H9 (cell line): ENCODE measurements around the gene RASSF7. TPM values are rescaled to one million over a fixed set of nuclear protein-coding genes. Genes with fewer than 3 reads are reported as not detected.

ENCODE experiments used
- DNase-seq: peaks from one replicate; pipeline ENCODE4 v3.0.0-alpha.2; 2017
- H2AFZ ChIP-seq: one replicate; pipeline ENCODE4 v1.6.1; 2013; ENCODE audit warnings: mild to moderate bottlenecking, low read length, control low read depth, moderate library complexity
- H2AK5ac ChIP-seq: 2 replicates; pipeline ENCODE4 v1.6.1; 2013; ENCODE audit warnings: low read length, control low read depth, mixed read lengths; ENCODE audit not compliant: insufficient read length
- H2BK120ac ChIP-seq: one replicate; pipeline ENCODE4 v1.6.1; 2013; ENCODE audit warnings: low read depth, mild to moderate bottlenecking, low read length, control low read depth, inconsistent platforms; ENCODE audit not compliant: poor library complexity, severe bottlenecking
- H2BK12ac ChIP-seq: 2 replicates; pipeline ENCODE4 v1.6.1; 2013; ENCODE audit warnings: low read length, control low read depth, mixed read lengths, low read depth; ENCODE audit not compliant: insufficient read length
- H2BK15ac ChIP-seq: 2 replicates; pipeline ENCODE4 v1.6.1; 2013; ENCODE audit warnings: low read depth, low read length, control low read depth
- H2BK20ac ChIP-seq: one replicate; pipeline ENCODE4 v1.6.1; 2013; ENCODE audit warnings: low read depth, mild to moderate bottlenecking, low read length, control low read depth, inconsistent platforms; ENCODE audit not compliant: poor library complexity, severe bottlenecking
- H2BK5ac ChIP-seq: 2 replicates; pipeline ENCODE4 v1.6.1; 2013; ENCODE audit warnings: low read length, control low read depth, mixed read lengths; ENCODE audit not compliant: insufficient read length
- H3K14ac ChIP-seq: 2 replicates; pipeline ENCODE4 v1.6.1; 2013; ENCODE audit warnings: low read length, control low read depth; ENCODE audit not compliant: insufficient read depth
- H3K18ac ChIP-seq: 2 replicates; pipeline ENCODE4 v1.6.1; 2013; ENCODE audit warnings: low read depth, mild to moderate bottlenecking, mixed read lengths, low read length, control low read depth; ENCODE audit not compliant: insufficient read length
- H3K23ac ChIP-seq: 2 replicates; pipeline ENCODE4 v1.6.1; 2013; ENCODE audit warnings: low read length, control low read depth, mixed read lengths, low read depth; ENCODE audit not compliant: insufficient read length
- H3K23me2 ChIP-seq: 2 replicates; pipeline ENCODE4 v1.6.1; 2013; ENCODE audit warnings: low read depth, mild to moderate bottlenecking, mixed read lengths, low read length, control low read depth; ENCODE audit not compliant: insufficient read length, poor library complexity, severe bottlenecking
- H3K27ac ChIP-seq: 2 replicates; pipeline ENCODE4 v1.5.1; 2013; ENCODE audit warnings: low read length, control low read depth, mixed read lengths, low read depth; ENCODE audit not compliant: insufficient read length
- H3K27me3 ChIP-seq: 2 replicates; pipeline ENCODE4 v1.6.1; 2013; ENCODE audit warnings: low read length, control low read depth, inconsistent platforms; ENCODE audit not compliant: insufficient read depth
- H3K4ac ChIP-seq: 2 replicates; pipeline ENCODE4 v1.6.1; 2013; ENCODE audit warnings: low read depth, mild to moderate bottlenecking, control low read depth, inconsistent platforms, low read length, moderate library complexity
- H3K4me1 ChIP-seq: 2 replicates; pipeline ENCODE4 v1.6.1; 2013; ENCODE audit warnings: low read length, control low read depth, inconsistent platforms; ENCODE audit not compliant: insufficient read depth
- H3K4me2 ChIP-seq: 2 replicates; pipeline ENCODE4 v1.6.1; 2013; ENCODE audit warnings: low read length, control low read depth, mixed read lengths; ENCODE audit not compliant: insufficient read length, insufficient read depth
- H3K56ac ChIP-seq: 2 replicates; pipeline ENCODE4 v1.6.1; 2013; ENCODE audit warnings: low read depth, mild to moderate bottlenecking, mixed read lengths, low read length, control low read depth; ENCODE audit not compliant: insufficient read length
- H3K79me1 ChIP-seq: 2 replicates; pipeline ENCODE4 v1.6.1; 2013; ENCODE audit warnings: low read depth, mild to moderate bottlenecking, moderate library complexity, low read length, control low read depth, inconsistent platforms; ENCODE audit not compliant: insufficient read depth, poor library complexity, severe bottlenecking
- H3K79me2 ChIP-seq: 2 replicates; pipeline ENCODE4 v1.6.1; 2013; ENCODE audit warnings: low read length, control low read depth, inconsistent platforms; ENCODE audit not compliant: insufficient read depth
- H3K9ac ChIP-seq: 2 replicates; pipeline ENCODE4 v1.6.1; 2013; ENCODE audit warnings: low read length, control low read depth, mixed read lengths; ENCODE audit not compliant: insufficient read length; ENCODE audit errors: extremely low read depth
- H3K9me3 ChIP-seq: one replicate; pipeline ENCODE4 v1.6.1; 2013; ENCODE audit warnings: low read depth, low read length, inconsistent platforms; ENCODE audit not compliant: control insufficient read depth
- H3T11ph ChIP-seq: one replicate; pipeline ENCODE4 v1.6.1; 2013; ENCODE audit warnings: mild to moderate bottlenecking, low read length, control low read depth, inconsistent platforms
- H4K20me1 ChIP-seq: one replicate; pipeline ENCODE4 v1.6.1; 2013; ENCODE audit not compliant: control insufficient read depth, insufficient read length, insufficient read depth
- H4K5ac ChIP-seq: 2 replicates; pipeline ENCODE4 v1.6.1; 2013; ENCODE audit warnings: low read depth, mild to moderate bottlenecking, mixed read lengths, low read length, control low read depth; ENCODE audit not compliant: insufficient read length
- H4K8ac ChIP-seq: replicated peaks from 2 replicates; pipeline ENCODE4 v1.6.1; 2013; ENCODE audit warnings: low read length, control low read depth, mixed read lengths, low read depth; ENCODE audit not compliant: insufficient read length
- H4K91ac ChIP-seq: 2 replicates; pipeline ENCODE4 v1.6.1; 2013; ENCODE audit warnings: low read depth, mild to moderate bottlenecking, moderate library complexity, mixed read lengths, low read length, control low read depth; ENCODE audit not compliant: insufficient read length
- H3K27ac Mint-ChIP-seq, 3 experiments: 2 replicates in 2 of 3; 3 replicates in 1 of 3; pipeline ENCODE4 v1.8.0; 2020 to 2021; ENCODE audit warnings: mixed read lengths in 3 of 3, mild to moderate bottlenecking in 1 of 3, moderate library complexity in 1 of 3
- H3K27me3 Mint-ChIP-seq: 2 replicates; pipeline ENCODE4 v1.8.0; 2021; ENCODE audit warnings: low read depth, mild to moderate bottlenecking, moderate library complexity, mixed read lengths
- H3K36me3 Mint-ChIP-seq, 3 experiments: 2 replicates in 2 of 3; 3 replicates in 1 of 3; pipeline ENCODE4 v1.8.0; 2020 to 2021; ENCODE audit warnings: low read depth in 3 of 3, mixed read lengths in 3 of 3; ENCODE audit not compliant: insufficient read depth in 1 of 3
- H3K4me1 Mint-ChIP-seq, 2 experiments: 2 replicates each; pipeline ENCODE4 v1.8.0; 2020; ENCODE audit warnings: mixed read lengths in 2 of 2
- H3K4me3 Mint-ChIP-seq, 2 experiments: 2 replicates in 1 of 2; 3 replicates in 1 of 2; pipeline ENCODE4 v1.8.0; 2020 to 2021; ENCODE audit warnings: mild to moderate bottlenecking in 2 of 2, mixed read lengths in 2 of 2, moderate library complexity in 1 of 2
- H3K9me3 Mint-ChIP-seq, 2 experiments: 2 replicates in 1 of 2; 3 replicates in 1 of 2; pipeline ENCODE4 v1.8.0; 2020; ENCODE audit warnings: mild to moderate bottlenecking in 2 of 2, mixed read lengths in 2 of 2, moderate library complexity in 1 of 2
- CTCF ChIP-seq: fragments of 200-600 bp; sonication (generic); conservative IDR thresholded peaks from 3 replicates; pipeline ENCODE4 v1.8.0; 2021; ENCODE audit warnings: antibody characterized with exemption, mild to moderate bottlenecking
- WGBS: extraction: QIAGEN DNeasy Blood & Tissue Kit; methylation state at CpG from one replicate; pipeline ENCODE4 v1.1.7; 2013; ENCODE audit warnings: missing lambda C conversion rate, low lambda C conversion rate, mixed read lengths; ENCODE audit not compliant: insufficient read length; ENCODE audit errors: extremely low coverage; 5-methylcytosine and 5-hydroxymethylcytosine counted together
- total RNA-seq: library from RNA; stranded (reverse); gene quantifications from 2 replicates; pipeline ENCODE4 v1.2.1, GENCODE V29; 2021

RASSF7 gene
- total RNA-seq, 1 experiment from 2014 or later = 26.3 TPM

GRCh38 chr11:577611-577894, 16.8 kb downstream of the RASSF7 start:
- Histone ChIP-seq H4K5ac (no peak overlapping the region), H2BK12ac (no peak overlapping the region), H3K56ac (no peak overlapping the region), H3K9me3 (no peaks in the 10 kb centered on the region), H3K27ac (no peak overlapping the region), H3K4me2 (peak overlapping the region; percentile 94), H3K23ac (no peak overlapping the region), H2BK15ac (no peak overlapping the region), H2AK5ac (no peak overlapping the region), H4K91ac (no peak overlapping the region), H3K79me1 (peaks cover 10% of the 10 kb centered on the region), H3K23me2 (peaks cover 16% of the 10 kb centered on the region), H3K4ac (no peak overlapping the region), H2BK5ac (no peak overlapping the region), H3K79me2 (peaks cover 42% of the 10 kb centered on the region; the same call in 1 of the 2 replicates), H3K27me3 (no peaks in the 10 kb centered on the region; the same call in 1 of the 2 replicates), H2AFZ (no peak overlapping the region), H3K9ac (peak overlapping the region; percentile 93), H4K20me1 (no peaks in the 10 kb centered on the region), H3T11ph (no peak overlapping the region), H2BK20ac (no peak overlapping the region), H3K4me1 (no peaks in the 10 kb centered on the region), H3K18ac (no peak overlapping the region), H2BK120ac (no peak overlapping the region), H3K14ac (no peak overlapping the region), H4K8ac (no peak overlapping the region)
- WGBS = no CpG with 5 or more reads among the region's 6 CpGs
- no peak for TF ChIP-seq CTCF
- peak overlapping the region; percentile 86 to 91 for H3K4me3 Mint-ChIP-seq
- peaks cover 10 to 24% (median 16%) of the 10 kb centered on the region in 3 experiments; a peak in 6 of 7 replicates for H3K36me3 Mint-ChIP-seq
- H3K27ac Mint-ChIP-seq = peak overlapping the region in 2 of 3 experiments; percentile 66 to 81; a peak in 3 of 7 replicates
- H3K9me3 Mint-ChIP-seq = no peaks in the 10 kb centered on the region
- peaks cover 14% of the 10 kb centered on the region for H3K27me3 Mint-ChIP-seq
- no peak for DNase-seq
- H3K4me1 Mint-ChIP-seq = peaks cover 23 to 28% of the 10 kb centered on the region in 2 experiments
